Stromal cell of bone marrow (primary cell): Measurements from ENCODE around the gene NCOR2.
A peak's percentile ranks its signal among the peaks of the same experiment; 100 is the strongest.

ENCODE experiments used
- DNase-seq: peaks from one replicate; pipeline ENCODE4 v3.0.0-alpha.2; 2012; ENCODE audit warnings: low read depth

The NCOR2 gene

DNA sequence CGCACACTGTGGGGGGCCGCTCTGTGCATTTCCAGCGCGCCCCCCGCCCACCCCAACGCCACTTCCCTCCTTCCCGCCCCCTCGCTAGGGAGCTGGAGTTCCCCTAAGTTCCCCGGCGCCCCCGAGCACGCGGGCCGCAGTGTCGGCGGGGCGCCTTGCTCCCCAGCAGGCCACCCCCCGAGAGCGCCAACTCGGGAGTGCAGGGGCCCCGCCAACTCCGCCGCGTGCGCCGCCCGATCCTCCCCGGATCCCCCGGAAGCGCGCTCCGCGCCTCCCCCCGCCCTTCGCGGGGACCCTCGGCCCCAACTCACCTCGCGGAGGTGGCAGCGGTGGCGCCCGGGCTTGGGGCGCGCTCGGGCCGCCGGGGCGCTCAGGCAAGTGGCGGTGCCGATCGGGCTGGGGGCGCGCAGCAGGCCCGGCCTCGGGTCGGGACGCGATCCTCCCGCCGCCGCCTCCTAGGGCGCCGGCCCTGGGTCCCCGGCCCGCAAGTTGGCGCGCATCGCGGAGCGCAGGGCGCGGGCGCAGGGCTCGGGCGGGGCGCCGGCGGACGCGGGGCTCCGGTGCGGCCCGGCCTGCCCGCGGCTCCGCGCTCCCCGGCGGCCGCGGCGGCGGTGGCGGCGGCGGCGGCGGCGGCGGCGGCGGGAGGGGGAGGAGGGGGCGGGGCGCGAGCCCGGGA is at the start of gene NCOR2:
TSS of gene NCOR2 (minus strand) at position 616 of the 676 bp plus-strand sequence. CDS start 72,361 bp downstream, outside the sequence.
- DNase-seq, result no peak

DNA sequence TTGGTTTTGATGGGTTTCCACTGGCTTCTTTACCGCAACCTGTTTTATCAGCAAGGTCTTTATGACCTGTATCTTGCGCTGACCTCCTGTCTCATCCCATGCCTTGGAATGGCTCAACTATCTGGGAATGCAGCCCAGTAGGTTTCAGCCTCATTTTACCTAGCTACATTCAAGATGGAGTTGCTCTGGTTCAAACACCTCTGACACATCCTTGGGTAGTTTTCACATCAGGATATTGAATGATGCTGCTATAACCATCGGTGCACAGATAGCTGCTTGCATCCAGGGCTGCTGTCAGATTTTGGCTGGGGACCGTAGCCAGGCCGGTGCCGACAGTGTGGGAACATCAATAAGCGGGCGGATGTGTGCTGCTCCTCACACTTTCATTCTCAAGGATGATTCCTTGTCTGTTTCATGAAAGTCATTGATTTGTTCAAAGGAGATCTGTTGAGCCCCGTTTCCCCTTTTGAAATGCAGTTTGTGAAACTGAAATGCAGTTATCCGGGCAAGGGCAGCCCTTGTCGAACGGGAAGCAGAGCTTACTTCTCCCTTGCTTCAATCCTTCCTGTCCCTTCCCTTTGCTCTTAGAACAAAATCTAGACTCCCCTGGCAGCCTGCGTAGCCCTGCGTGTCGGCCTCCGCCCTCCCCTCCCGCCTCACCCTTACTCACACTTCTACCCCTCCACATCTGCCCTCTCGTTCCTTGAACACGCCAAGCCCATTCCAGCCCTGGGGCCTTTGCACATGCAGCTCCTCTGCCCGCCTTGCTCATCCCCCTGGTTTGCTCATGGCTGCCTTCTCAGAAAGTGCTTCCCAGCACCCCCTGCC is 49.2 kb upstream of the NCOR2 start:
- DNase-seq, result no peak

DNA sequence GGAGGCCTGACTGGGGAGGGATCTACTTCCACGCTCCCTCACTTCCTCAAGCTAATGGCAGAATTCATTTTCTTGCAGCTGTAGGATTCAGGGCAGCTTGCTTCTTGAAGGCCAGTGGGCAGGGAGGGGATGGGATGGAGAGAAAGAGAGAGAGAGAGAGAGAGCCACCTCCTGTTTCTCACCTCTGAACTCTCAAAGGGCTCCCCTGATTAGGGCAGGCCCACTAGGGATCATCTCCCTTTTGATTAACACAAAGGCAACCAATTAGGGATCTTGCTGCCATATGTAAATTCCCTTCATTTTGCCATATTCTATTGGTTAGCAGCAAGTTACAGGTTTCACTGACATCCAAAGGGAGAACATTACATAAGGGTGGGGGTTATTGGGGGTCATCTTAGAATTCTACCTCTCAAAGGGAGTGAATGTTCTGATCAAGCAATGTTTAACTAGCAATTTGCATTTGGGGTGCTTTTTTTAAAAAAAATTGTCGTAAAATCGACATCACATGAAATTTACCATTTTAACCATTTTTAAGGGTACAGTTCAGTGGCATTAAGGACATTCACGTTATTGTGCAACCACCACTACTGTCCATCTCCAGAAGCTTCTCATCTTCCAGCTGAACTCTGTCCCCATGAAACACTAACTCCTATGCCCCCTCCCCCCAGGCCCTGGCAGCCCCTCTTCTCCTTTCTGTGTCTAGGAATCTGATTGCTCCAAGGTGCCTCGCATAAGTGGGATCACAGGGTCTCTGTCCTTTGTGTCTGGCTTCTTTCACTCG is 47.3 kb upstream of the NCOR2 start:
- DNase-seq, result no peak

DNA sequence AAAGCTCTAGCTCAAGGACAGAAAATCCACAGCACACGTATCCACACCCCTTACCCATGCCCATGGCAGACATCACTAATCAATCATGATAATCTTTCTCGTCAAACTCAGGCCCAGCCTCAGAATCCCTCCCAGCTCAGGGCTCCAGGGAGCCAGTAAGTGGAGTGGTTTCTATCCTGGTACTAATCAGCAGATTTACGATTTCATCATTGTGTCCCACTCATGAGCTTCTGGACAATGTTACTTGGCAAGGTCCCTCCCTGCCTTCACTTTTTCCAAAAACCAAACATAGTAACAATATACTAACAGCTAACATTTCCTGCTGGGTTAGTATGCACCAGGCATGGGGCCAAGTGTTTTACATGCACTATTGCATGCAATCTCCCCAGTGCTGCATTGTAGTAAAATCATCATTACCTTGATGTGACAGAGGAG is 45.8 kb upstream of the NCOR2 start:
- DNase-seq, result peak; percentile 56

DNA sequence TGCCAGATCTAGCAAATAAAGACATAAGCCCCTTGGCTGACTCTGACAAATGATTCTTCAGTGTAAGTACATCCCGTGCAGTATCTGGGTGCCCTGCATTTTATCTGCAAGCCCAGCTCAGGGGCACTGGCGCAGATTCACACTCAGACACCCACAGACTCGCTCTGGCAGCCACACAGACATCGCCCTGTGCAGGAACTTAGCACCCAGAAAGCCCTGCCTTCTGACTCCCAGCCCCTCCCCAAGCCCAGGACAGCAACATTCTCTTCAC is 44.9 kb upstream of the NCOR2 start:
- DNase-seq, result no peak

DNA sequence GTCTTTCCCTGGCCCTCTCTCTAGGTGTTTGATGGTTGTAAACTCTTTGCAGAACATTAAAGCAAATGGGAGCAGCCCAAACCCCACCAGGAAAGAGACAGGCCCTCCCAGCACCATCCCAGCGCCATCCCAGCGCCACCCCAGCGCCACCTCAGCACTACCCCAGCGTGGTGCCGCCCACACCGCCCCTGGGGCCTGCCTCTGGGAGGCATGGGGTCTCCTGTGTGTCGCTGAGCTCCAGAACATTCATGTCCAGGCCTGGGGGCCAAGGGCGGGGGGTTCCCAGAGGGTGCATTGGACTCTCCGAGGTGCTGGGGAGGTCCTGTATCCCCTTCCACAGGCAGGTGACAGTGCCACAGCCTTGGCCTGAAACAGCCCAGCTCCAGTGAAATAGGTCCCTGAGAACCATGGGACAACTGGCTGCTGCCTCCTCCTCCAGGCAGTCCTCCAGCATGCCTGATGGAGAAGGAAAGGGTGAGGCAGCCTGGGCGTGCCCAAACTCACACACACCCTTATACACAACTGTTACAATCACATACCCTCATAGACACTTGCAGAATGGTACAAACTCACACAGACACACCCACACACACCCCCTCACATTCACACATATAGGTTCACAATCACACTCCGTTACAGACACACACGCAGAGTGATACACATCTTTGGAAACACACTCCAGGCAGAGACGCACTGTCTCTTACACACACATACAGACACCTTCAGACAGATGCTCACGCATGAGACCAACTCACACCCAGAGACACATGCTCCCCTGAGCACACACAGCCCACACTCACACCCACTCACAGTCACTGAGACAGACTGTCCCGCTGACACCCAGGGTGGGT is 44.4 kb upstream of the NCOR2 start:
- no peak for DNase-seq

DNA sequence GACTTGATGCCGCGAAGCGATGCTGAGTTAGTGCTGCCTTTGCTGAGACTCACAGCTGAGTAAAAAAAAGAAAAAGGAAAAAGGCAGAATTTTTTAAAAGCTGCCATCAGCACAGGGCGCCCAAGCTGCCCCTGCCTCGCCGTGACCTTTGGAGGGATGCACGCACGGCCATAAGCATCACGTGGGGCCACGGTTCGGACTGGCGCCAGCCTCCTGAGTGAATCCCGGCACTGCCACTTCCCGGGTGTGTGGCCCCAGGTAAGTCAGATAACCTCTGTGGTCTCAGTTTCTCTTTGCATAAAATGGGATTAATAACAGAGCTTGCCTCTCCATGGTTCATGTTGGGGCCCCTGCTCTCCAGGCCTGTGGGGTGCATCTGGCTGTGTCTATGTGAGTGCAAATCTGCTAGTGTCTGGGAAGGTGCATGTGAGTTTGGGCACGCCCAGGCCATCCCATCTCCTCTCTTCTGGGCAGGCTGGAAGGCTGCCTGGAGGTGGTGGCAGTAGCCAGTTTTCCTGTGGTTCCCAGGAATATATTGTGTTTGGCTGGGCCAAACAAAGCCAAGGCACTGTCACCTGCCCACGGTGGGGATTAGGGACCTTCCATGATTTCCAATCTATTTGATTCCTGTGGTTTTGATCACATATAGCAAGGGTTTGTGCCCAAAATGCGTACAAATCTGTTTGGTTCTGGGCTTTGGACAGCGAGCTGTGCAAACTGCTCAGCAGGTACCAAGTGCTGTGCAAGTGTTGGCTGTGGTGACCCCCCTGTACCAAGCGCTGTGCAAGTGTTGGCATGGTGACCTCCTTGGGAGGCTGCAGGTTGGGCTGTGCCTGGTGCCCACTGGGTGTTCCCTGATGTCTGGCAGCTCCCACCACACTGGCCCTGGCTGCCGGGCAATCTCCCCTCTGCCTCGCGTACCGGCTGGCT is 43.5 kb upstream of the NCOR2 start:
- DNase-seq, result no peak

DNA sequence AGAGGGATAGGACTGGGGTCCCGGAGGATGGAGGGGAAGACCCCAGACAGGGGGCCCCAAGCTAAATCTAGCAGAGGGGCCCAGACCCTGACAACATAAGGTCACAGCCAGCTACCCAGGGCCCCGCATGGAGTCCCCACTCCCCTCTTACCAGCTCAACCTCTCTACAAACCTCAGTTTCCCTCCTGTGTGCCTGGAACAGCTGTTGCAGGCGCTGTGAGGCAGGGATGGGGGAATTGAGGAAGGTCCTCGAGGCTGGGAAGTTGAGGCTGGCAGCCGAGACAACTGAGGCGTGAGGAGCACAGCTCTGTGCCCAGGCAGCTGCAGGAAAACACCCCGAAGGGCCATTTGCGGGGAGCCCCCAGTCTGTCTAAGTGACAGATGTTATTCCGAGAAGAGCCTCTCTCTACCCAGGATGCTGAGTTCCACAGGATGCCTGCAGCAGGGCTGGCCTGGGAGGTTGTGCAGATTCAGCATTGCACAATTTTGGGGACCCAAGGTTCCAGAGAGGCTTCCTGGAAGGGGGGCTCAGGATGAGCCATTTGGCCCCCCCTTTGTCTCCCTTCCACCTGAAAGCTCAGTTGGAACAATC is 42.7 kb upstream of the NCOR2 start:
- no peak for DNase-seq

DNA sequence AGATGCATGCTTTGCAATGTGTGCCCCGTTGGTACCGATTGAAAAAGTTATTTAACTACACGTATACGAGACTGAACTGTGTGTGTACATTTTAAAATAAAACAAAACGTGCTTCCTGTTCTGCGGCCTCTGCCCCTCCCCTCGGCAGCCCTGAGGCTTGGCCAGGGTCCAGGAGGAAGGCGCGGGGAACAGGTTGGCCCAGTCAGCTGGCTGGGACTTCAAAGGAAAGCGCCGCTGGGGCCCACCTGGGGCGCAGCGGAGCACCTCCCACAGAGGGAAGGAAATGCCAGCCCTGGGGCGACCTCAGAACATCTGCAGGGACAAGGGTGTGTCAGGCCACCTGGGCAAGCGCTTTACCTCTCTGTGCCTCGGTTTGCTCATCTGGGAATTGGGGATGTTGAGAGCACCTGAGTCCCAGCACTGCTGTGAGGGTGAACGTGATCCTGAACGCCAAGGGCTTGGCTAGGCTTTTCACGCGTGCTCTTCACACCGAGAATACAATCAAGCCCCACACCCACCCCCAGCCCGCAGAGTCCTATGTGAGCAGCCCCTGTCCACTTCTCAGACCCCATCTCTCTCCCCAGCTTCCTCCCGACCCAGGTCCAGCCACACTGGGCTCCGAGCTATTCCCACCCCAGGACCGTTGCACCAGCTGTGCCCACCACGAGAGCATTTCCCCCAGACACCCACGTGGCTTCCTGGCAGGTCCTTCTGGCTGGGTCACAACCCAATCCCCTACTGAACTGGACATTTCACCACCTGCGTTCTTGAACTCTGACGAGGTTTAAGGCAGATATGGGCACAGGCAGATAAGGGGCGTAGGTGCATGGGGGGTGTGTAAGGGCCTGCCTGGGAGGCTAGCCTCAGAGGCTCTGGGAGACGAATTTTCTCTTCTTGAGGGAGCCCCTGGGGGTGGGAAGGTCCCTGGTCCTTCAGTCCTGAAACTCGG is 41.9 kb upstream of the NCOR2 start:
- no peak for DNase-seq

DNA sequence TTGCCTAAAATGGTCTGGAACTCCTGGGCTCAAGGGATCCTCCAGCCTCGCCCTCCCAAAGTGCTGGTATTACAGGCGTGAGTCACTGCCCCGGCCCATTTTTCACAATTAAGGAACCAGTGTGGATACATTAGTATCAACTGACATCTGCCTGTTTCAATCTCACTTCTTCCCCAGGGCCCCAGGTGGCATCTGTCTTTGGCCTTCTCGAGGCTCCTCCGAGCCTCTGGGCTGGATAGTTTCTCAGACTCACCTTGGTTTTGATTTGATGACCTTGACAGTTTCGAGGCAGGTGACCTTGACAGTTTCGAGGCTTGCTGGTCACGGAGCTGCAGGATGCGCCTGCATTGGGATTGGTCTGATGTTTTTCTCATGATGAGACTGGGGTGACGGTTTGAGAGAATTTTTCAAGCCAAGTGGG is 41.0 kb upstream of the NCOR2 start:
- no peak for DNase-seq

DNA sequence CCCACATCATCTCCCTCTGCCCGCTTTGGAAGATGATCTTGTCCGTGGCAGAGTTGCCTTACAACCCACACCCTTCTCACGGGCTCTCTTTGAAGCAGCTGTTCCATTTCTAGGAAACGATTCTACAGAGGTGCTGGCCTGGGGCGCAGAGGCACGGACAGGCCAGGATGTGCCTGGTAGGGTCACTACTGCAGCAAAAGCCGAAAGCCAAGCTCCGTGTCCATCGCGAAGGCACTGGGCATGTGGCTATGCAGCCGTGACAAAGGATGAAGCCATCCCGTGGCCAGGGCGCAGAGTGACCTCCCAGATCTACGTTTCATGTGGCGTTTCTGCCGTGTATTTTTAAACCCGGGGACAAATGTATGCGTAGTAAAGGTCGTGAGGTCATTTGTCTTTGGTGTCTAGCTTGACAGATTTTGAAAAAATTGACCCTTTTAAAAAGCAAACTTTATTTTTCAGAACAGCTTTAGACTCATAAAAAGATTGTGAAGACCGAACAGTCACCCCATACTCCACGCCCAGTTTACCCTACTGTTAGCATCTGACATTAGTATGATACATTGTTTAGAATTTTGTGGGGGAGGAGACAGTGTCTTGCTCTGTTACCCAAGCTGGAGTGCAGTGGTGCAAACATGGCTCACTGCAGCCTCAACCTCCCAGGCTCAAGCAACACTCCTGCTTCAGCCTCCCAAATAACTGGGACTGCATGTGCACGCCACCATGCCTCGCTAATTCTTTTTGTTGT is 40.4 kb upstream of the NCOR2 start:
- DNase-seq, result no peak

DNA sequence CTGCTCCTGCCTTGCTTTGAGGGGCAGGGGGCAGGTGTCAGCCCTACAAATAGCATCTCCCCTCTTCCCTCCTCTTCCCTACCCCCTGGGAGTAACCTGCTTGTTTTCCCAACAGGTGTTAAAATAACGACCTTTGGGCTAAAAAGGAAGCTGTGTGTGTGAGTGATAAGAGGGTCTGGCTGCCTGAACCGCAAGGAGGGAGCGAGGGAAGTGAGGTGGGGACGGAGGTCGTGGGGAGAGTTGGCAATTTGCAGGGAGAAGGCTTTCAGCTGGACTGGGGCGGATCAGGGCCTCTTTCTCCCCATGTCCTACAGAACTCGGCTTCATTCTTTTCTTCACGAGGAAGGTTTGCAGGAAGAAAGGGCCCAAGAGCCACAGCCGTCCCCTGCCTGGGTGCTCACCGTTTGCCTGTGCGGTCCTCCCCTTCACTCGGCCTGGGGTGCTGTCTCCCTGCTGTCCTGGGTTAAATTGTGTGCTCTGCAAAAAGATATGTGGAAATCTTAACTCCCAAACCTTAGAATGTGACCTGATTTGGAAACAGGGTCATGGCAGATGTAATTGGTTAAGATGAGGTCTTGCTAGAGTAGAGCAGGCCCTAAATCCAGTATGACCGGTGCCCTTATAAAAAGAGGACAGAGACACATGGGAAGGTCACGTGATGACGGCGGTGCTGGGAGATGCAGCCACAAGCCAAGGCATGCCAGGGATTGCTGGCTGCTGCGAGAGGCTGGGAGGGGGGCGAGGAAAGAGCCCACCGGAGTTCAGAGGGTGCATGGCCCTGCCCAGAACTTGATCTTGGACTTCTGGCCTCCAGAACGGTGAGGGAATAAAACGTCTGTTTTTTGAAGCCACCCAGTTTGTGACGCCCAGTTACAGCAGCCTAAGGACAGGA is 38.7 kb upstream of the NCOR2 start:
- no peak for DNase-seq

DNA sequence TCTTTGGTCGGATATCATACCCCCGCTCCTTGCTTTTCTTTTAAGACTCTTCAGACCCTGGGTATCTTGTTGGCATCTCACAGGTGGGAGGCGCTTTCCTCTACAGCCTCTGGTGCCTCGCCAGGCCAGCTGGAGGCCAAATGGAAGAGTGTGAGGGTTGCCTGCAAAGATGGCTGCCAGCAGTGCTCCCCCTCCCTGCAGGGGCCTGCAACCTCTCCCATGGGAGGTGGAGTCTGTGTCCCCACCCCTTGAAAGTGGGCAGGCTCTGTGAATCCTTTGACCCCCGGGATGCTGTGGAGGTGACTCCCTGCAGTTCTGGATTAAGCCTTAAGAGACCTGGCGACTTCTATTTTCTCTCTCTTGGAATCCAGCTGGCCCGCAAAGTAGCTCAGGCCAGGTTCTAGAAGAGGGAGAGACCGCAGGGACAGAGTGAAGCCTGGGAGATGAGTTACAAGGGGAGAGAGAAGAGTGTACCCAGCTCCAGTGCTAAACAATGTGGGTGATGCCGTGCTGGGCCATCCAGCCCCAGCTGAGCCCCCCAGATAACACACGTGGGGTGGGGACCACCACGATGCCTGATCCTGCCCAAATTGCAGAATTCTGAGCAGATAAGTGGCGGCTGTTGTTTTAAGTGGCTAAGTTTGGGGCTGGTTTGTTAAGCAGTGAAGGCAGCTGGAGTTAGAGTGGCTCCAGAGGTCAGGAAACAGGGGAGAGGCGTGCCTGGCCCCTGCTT is 37.9 kb upstream of the NCOR2 start:
- no peak for DNase-seq

DNA sequence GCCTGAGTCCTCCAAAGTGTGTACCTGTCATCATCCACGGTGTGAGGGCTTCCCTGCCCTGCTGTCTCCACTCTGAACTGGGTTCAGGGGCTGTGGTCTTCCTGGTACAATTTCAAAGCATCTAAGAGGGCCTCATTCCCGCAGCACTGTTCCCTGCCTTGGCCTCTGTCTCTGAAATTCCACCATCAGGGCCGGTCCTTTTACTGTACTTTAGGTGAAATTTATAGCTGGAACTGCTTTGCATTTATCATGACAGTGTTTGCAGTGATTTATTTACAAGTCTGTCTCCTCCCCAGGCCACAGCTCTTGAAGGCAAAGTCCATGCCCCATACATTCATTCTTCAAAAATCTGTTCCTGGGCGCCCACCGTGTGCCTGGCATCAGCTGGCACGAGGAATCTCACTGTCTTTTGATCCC is 36.9 kb upstream of the NCOR2 start:
- no peak for DNase-seq

DNA sequence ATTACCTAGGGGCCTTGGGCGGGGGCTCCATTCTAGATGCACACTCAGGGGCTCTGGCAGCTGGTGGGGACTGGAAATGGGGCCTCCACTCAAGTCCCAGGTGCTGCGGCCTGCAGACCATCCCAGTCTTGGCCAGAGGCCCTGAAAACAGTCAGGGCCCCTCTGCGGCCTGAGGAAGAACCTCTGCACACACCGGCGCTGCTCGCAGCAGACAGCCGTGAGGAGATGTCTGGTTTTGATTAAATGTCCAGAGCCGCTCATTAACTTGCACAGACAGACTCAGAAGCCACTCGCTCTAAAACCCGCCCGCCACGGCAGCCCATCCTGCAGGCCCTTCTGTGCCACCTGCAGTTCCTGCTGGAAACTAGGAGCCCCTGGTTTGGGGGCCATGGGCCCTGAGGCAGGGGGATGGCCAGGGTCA is 36.4 kb upstream of the NCOR2 start:
- DNase-seq, result no peak

DNA sequence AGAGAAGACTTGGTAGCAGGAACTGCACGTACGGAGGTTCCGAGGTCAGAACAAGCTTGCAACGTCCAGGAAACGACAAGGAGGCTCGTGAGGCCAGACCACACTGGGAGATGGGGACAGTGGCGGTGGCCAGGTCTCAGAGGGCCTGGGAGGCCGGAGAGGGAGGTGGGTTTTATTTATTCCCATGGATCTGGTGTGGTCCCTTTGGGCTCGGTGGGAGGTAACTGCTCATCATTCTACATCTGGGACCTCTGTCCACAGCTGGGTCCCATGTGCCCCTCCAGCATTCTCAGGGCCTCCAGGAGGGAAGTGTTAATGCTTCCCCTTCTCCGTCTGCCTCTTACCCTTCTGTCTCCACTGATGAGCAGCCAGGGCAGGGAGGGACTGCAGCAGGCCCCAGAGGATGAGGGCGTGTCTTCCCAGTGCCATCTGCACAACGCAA is 35.7 kb upstream of the NCOR2 start:
- DNase-seq, result no peak

DNA sequence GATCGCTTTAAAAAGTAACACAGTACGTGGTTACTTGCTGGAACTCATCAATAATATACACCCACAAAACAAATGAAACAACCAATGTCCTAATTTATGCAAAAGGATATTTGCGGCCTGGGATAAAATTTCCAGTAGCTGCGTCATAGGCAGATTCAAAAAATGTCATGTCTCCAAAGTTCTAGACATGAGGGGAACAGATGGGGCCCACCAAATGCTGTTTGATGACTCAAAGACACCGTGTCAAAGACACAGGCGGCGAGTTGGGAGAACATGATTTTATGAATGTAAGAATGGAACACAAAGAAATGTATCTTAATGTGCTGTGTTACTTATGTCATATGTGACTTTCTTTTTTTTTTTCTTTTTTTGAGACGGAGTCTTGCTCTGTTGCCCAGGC is 34.3 kb upstream of the NCOR2 start:
- DNase-seq, result no peak
